HEK293 (cell line): ENCODE measurements around the gene JUP.

Source experiments
- FEZF1 ChIP-seq: fragments of 450-650 bp; formaldehyde crosslinking; IDR thresholded peaks from 2 replicates; pipeline ENCODE4 v1.5.1; 2016; ENCODE audit warnings: missing biosample characterization, missing genetic modification characterization
- KLF10 ChIP-seq: fragments of 450-650 bp; IDR thresholded peaks from 2 replicates; pipeline ENCODE4 v1.5.1; 2018; ENCODE audit warnings: missing biosample characterization, mild to moderate bottlenecking, missing genetic modification characterization
- ZNF121 ChIP-seq: fragments of 450-650 bp; formaldehyde crosslinking; IDR thresholded peaks from 2 replicates; pipeline ENCODE4 v1.5.1; 2016; ENCODE audit warnings: missing biosample characterization, missing genetic modification characterization
- ZNF138 ChIP-seq: fragments of 450-650 bp; formaldehyde crosslinking; IDR thresholded peaks from 2 replicates; pipeline ENCODE4 v1.5.1; 2016; ENCODE audit warnings: missing biosample characterization, missing genetic modification characterization, borderline replicate concordance
- ZNF140 ChIP-seq: fragments of 450-650 bp; formaldehyde crosslinking; IDR thresholded peaks from 2 replicates; pipeline ENCODE4 v1.5.1; 2016; ENCODE audit warnings: missing biosample characterization, missing genetic modification characterization
- ZNF19 ChIP-seq: fragments of 450-650 bp; formaldehyde crosslinking; IDR thresholded peaks from 2 replicates; pipeline ENCODE4; 2016; ENCODE audit warnings: missing biosample characterization, missing genetic modification characterization, low read depth
- ZNF473 ChIP-seq: fragments of 450-650 bp; formaldehyde crosslinking; IDR thresholded peaks from 2 replicates; pipeline ENCODE4 v1.5.1; 2017; ENCODE audit warnings: missing biosample characterization, missing genetic modification characterization
- ZNF501 ChIP-seq: fragments of 450-650 bp; formaldehyde crosslinking; IDR thresholded peaks from 2 replicates; pipeline ENCODE4 v1.5.1; 2016; ENCODE audit warnings: missing biosample characterization, missing genetic modification characterization
- ZNF658 ChIP-seq: fragments of 450-650 bp; formaldehyde crosslinking; IDR thresholded peaks from 2 replicates; pipeline ENCODE4; 2016; ENCODE audit warnings: missing biosample characterization, missing genetic modification characterization
- ZNF837 ChIP-seq: fragments of 450-650 bp; formaldehyde crosslinking; IDR thresholded peaks from 2 replicates; pipeline ENCODE4 v1.5.1; 2016; ENCODE audit warnings: missing biosample characterization, missing genetic modification characterization
- TF ChIP-seq, protein P1 (sequence below): fragments of 450-650 bp; formaldehyde crosslinking; IDR thresholded peaks from 2 replicates; pipeline ENCODE4 v1.5.1; 2016; ENCODE audit warnings: missing biosample characterization, missing genetic modification characterization
- TF ChIP-seq, protein P2 (sequence below): fragments of 450-650 bp; formaldehyde crosslinking; IDR thresholded peaks from 2 replicates; pipeline ENCODE4 v1.5.1; 2016; ENCODE audit warnings: missing biosample characterization, missing genetic modification characterization

DNA sequence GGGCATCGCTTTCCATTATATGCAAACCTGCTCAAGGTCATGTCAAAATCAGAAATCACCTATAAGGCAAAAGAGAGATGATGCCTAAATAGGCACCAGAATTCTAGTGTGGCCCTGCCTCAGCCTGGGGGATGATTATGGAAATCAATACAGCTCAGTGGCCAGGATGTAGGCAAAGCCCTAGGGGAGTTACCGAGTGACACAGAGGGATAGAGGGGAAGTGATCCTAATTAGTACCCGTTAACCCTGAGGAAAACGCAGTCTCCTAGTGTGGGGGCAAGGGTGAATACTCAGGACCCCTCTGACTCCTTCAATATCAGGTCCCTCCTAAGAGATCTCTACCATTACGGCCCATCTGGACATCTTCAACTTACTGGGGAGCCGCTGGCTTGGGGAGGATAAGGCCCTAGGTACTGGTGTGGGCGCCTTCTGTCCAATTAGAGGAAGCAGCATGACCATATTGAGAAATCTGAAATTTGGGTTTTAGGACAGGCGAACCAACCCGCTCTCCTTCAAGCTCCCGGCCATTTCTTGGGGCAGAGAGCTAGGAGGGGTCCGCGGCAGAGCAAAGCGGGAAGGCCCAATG lies 48.8 kb upstream of the JUP start:
- TF ChIP-seq, protein P1, sequence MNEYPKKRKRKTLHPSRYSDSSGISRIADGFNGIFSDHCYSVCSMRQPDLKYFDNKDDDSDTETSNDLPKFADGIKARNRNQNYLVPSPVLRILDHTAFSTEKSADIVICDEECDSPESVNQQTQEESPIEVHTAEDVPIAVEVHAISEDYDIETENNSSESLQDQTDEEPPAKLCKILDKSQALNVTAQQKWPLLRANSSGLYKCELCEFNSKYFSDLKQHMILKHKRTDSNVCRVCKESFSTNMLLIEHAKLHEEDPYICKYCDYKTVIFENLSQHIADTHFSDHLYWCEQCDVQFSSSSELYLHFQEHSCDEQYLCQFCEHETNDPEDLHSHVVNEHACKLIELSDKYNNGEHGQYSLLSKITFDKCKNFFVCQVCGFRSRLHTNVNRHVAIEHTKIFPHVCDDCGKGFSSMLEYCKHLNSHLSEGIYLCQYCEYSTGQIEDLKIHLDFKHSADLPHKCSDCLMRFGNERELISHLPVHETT = no peak
- TF ChIP-seq KLF10 (tag by site-specific recombination) = 0 out of 2 replicates have a peak, but pooled peaks have one; percentile 20
- TF ChIP-seq ZNF140 = no peak
- TF ChIP-seq, protein P2, sequence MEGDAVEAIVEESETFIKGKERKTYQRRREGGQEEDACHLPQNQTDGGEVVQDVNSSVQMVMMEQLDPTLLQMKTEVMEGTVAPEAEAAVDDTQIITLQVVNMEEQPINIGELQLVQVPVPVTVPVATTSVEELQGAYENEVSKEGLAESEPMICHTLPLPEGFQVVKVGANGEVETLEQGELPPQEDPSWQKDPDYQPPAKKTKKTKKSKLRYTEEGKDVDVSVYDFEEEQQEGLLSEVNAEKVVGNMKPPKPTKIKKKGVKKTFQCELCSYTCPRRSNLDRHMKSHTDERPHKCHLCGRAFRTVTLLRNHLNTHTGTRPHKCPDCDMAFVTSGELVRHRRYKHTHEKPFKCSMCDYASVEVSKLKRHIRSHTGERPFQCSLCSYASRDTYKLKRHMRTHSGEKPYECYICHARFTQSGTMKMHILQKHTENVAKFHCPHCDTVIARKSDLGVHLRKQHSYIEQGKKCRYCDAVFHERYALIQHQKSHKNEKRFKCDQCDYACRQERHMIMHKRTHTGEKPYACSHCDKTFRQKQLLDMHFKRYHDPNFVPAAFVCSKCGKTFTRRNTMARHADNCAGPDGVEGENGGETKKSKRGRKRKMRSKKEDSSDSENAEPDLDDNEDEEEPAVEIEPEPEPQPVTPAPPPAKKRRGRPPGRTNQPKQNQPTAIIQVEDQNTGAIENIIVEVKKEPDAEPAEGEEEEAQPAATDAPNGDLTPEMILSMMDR (tag by site-specific recombination) = no peak
- TF ChIP-seq ZNF837 (tag by site-specific recombination) = no peak
- TF ChIP-seq ZNF19 (tag by site-specific recombination) = no peak
- no peak for TF ChIP-seq ZNF138
- no peak for TF ChIP-seq ZNF121 (tag by site-specific recombination)
- no peak for TF ChIP-seq ZNF658 (tag by site-specific recombination)
- TF ChIP-seq ZNF501 = no peak; the same call in 1 of the 2 replicates
- no peak for TF ChIP-seq ZNF473 (tag by site-specific recombination)
- TF ChIP-seq FEZF1 (tag by site-specific recombination) = no peak
